GM12892 (cell line): ENCODE results near the gene CD300LG.

Experiments
- POLR2A ChIP-seq: IDR thresholded peaks from 2 replicates; pipeline ENCODE4 v1.6.1; 2011; ENCODE audit warnings: low read depth, low read length, control low read depth
- POLR2AphosphoS5 ChIP-seq: IDR thresholded peaks from 2 replicates; pipeline ENCODE4 v1.6.1; 2011; ENCODE audit warnings: low read depth, low read length, control low read depth
- TAF1 ChIP-seq: IDR thresholded peaks from 2 replicates; pipeline ENCODE4 v1.6.1; 2011; ENCODE audit warnings: low read depth, mild to moderate bottlenecking, control low read depth, low read length, borderline replicate concordance

DNA sequence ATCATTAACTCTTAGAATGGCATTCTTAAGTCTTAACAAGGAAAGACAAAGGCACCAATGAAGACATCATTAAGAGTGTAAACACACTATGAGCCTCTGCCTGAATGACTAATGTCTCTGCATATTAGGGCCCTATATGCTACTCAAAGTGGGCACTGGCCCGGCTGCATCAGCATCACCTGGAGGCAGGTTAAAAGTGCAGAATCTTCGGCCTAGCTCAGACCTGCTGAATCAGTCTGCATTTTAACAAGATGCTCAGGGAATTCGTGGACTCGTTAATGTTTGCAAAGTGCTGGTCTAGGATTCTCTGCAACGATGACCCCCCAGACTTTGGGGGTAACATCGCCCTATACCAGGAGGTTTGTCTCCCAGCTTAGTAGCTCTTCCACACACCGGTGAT, 20.8 kb upstream of the CD300LG start:
- TF ChIP-seq POLR2AphosphoS5 = no peak
- TF ChIP-seq POLR2A = no peak
- no peak for TF ChIP-seq TAF1
